HEK293 (cell line): ENCODE measurements around the gene RMND1.

Experiments used
- CTCF ChIA-PET: fragments of 350-600 bp; formaldehyde crosslinking; extraction: SDS; loops from one replicate; lab custom pipeline; 2021; ENCODE audit warnings: antibody characterized with exemption; lab: Yijun Ruan, JAX
- POLR2A ChIA-PET: fragments of 300-600 bp; formaldehyde crosslinking; extraction: SDS; loops from one replicate; lab custom pipeline; 2020; ENCODE audit warnings: antibody characterized with exemption, inconsistent platforms; lab: Yijun Ruan, JAX
- H3K27ac ChIP-seq: fragments of 200-500 bp; sonication (Bioruptor generic); 2 replicates; pipeline ENCODE4 v1.5.1; 2014; ENCODE audit warnings: low read depth, low read length, control low read depth, inconsistent platforms; ENCODE audit errors: extremely low read depth
- H3K36me3 ChIP-seq, 2 experiments: fragments of 200-500 bp in 1 of 2; sonication (Bioruptor generic) in 1 of 2; 1 replicate in 1 of 2; 2 replicates in 1 of 2; pipeline ENCODE4 v1.5.1; 2014 to 2017; ENCODE audit warnings: inconsistent platforms in 2 of 2, low read length in 2 of 2; ENCODE audit not compliant: control insufficient read depth in 2 of 2, insufficient read depth in 1 of 2
- H3K4me1 ChIP-seq: fragments of 200-500 bp; sonication (Bioruptor generic); 2 replicates; pipeline ENCODE4 v1.5.1; 2014; ENCODE audit warnings: mild to moderate bottlenecking, low read length, inconsistent platforms; ENCODE audit not compliant: control insufficient read depth, insufficient read depth
- H3K4me3 ChIP-seq: 2 replicates; pipeline ENCODE4 v1.5.1; 2011; ENCODE audit warnings: low read depth, mild to moderate bottlenecking, control low read depth, low read length, moderate library complexity
- H3K9me3 ChIP-seq: fragments of 200-500 bp; sonication (Bioruptor generic); 2 replicates; pipeline ENCODE4 v1.5.1; 2014; ENCODE audit warnings: low read depth, low read length, inconsistent platforms; ENCODE audit not compliant: control insufficient read depth, insufficient read depth
- FEZF1 ChIP-seq: fragments of 450-650 bp; formaldehyde crosslinking; IDR thresholded peaks from 2 replicates; pipeline ENCODE4 v1.5.1; 2016; ENCODE audit warnings: missing biosample characterization, missing genetic modification characterization
- HOXC10 ChIP-seq: sonication (generic); formaldehyde crosslinking; IDR thresholded peaks from 2 replicates; pipeline ENCODE4 v1.8.1; 2023; ENCODE audit warnings: mild to moderate bottlenecking, missing genetic modification reagents
- HOXD13 ChIP-seq: sonication (generic); formaldehyde crosslinking; IDR thresholded peaks from 2 replicates; pipeline ENCODE4 v1.8.0; 2022; ENCODE audit warnings: missing genetic modification reagents, borderline replicate concordance
- PRDM10 ChIP-seq: fragments of 450-650 bp; formaldehyde crosslinking; IDR thresholded peaks from 2 replicates; pipeline ENCODE4 v1.5.1; 2016; ENCODE audit warnings: missing biosample characterization, missing genetic modification characterization
- PRDM2 ChIP-seq: fragments of 450-650 bp; formaldehyde crosslinking; IDR thresholded peaks from 2 replicates; pipeline ENCODE4 v1.5.1; 2016; ENCODE audit warnings: missing biosample characterization, missing genetic modification characterization, borderline replicate concordance
- REPIN1 ChIP-seq: fragments of 450-650 bp; formaldehyde crosslinking; IDR thresholded peaks from 2 replicates; pipeline ENCODE4 v1.5.1; 2017; ENCODE audit warnings: missing biosample characterization, missing genetic modification characterization, low read depth
- SETDB1 ChIP-seq: IDR thresholded peaks from one replicate; pipeline ENCODE4 v1.6.1; 2017; ENCODE audit warnings: mild to moderate bottlenecking, low read length, moderate library complexity, mixed read lengths; ENCODE audit not compliant: insufficient read length
- SP2 ChIP-seq: fragments of 450-650 bp; formaldehyde crosslinking; IDR thresholded peaks from 2 replicates; pipeline ENCODE4 v1.5.1; 2016; ENCODE audit warnings: missing biosample characterization, missing genetic modification characterization
- TCF7L2 ChIP-seq: IDR thresholded peaks from 2 replicates; pipeline ENCODE4 v1.6.1; 2011; ENCODE audit warnings: low read depth, mild to moderate bottlenecking, inconsistent platforms, low read length, moderate library complexity, borderline replicate concordance
- ZBTB6 ChIP-seq: fragments of 450-650 bp; formaldehyde crosslinking; IDR thresholded peaks from 2 replicates; pipeline ENCODE4 v1.5.1; 2017; ENCODE audit warnings: missing biosample characterization, missing genetic modification characterization
- ZFP69B ChIP-seq: fragments of 450-650 bp; formaldehyde crosslinking; IDR thresholded peaks from 2 replicates; pipeline ENCODE4 v1.5.1; 2016; ENCODE audit warnings: missing biosample characterization, missing genetic modification characterization
- ZNF121 ChIP-seq: fragments of 450-650 bp; formaldehyde crosslinking; IDR thresholded peaks from 2 replicates; pipeline ENCODE4 v1.5.1; 2016; ENCODE audit warnings: missing biosample characterization, missing genetic modification characterization
- ZNF202 ChIP-seq: fragments of 450-650 bp; formaldehyde crosslinking; IDR thresholded peaks from 2 replicates; pipeline ENCODE4 v1.5.1; 2016; ENCODE audit warnings: missing biosample characterization, missing genetic modification characterization, borderline replicate concordance
- ZNF214 ChIP-seq: fragments of 450-650 bp; formaldehyde crosslinking; IDR thresholded peaks from 2 replicates; pipeline ENCODE4 v1.5.1; 2017; ENCODE audit warnings: missing biosample characterization, mild to moderate bottlenecking, missing genetic modification characterization, borderline replicate concordance
- ZNF473 ChIP-seq: fragments of 450-650 bp; formaldehyde crosslinking; IDR thresholded peaks from 2 replicates; pipeline ENCODE4 v1.5.1; 2017; ENCODE audit warnings: missing biosample characterization, missing genetic modification characterization
- ZNF529 ChIP-seq: fragments of 450-650 bp; formaldehyde crosslinking; IDR thresholded peaks from 2 replicates; pipeline ENCODE4 v1.5.1; 2017; ENCODE audit warnings: missing genetic modification characterization, missing biosample characterization; ENCODE audit not compliant: insufficient replicate concordance
- ZNF548 ChIP-seq: fragments of 450-650 bp; formaldehyde crosslinking; IDR thresholded peaks from 2 replicates; pipeline ENCODE4 v1.5.1; 2016; ENCODE audit warnings: missing biosample characterization, missing genetic modification characterization
- ZNF580 ChIP-seq: fragments of 450-650 bp; formaldehyde crosslinking; IDR thresholded peaks from 2 replicates; pipeline ENCODE4 v1.5.1; 2016; ENCODE audit warnings: missing biosample characterization, missing genetic modification characterization
- ZNF660 ChIP-seq: fragments of 450-650 bp; IDR thresholded peaks from 2 replicates; pipeline ENCODE4 v1.5.1; 2018; ENCODE audit warnings: missing biosample characterization, mild to moderate bottlenecking, missing genetic modification characterization
- ZNF785 ChIP-seq: fragments of 450-650 bp; formaldehyde crosslinking; IDR thresholded peaks from 2 replicates; pipeline ENCODE4 v1.5.1; 2016; ENCODE audit warnings: missing biosample characterization, missing genetic modification characterization

The RMND1 gene

GRCh38 chr6:151451950-151452749 is at the start of gene RMND1 (continued):
- no peak for TF ChIP-seq HOXD13 (CRISPR knock-in tag)
- no peak; the same call in 1 of the 2 replicates for TF ChIP-seq TCF7L2
- TF ChIP-seq ZFP69B (tag by site-specific recombination), result peak; percentile 85; the same call in 1 of the 2 replicates
- peak; percentile 96 for TF ChIP-seq ZNF660 (tag by site-specific recombination)
- TF ChIP-seq FEZF1, result peak; percentile 22; the same call in 1 of the 2 replicates
- 0 out of 2 replicates have a peak, but pooled peaks have one; percentile 76 for TF ChIP-seq HOXC10
- TF ChIP-seq ZNF548 (tag by site-specific recombination), result no peak
- no peak for TF ChIP-seq ZNF202 (tag by site-specific recombination)
- TF ChIP-seq, all 188 proteins: peak for 89

- Histone ChIP-seq H3K4me1 (no peaks in the 10 kb centered on the region), H3K9me3 (no peaks in the 10 kb centered on the region), H3K4me3 (no peak overlapping the region), H3K36me3 (no peaks in the 10 kb centered on the region), H3K27ac (no peak overlapping the region)
- TF ChIP-seq ZNF473 (tag by site-specific recombination), result no peak
- no peak for TF ChIP-seq ZNF529 (tag by site-specific recombination)
- TF ChIP-seq REPIN1, result no peak
- TF ChIP-seq SETDB1, result no peak
- POLR2A ChIA-PET, result no interaction called here
- CTCF ChIA-PET, result no interaction called here
Observed at GRCh38 chr6:151499551-151499950, 47.6 kb upstream of the RMND1 start.

- Histone ChIP-seq H3K4me3 (no peak overlapping the region), H3K27ac (no peak overlapping the region), H3K4me1 (no peaks in the 10 kb centered on the region), H3K9me3 (no peaks in the 10 kb centered on the region)
- CTCF ChIA-PET, result interaction anchor here (1.5 kb wide), 1 partner anchor 22 kb away, joined by 10 read pairs; no protein-coding TSS in a partner anchor
- POLR2A ChIA-PET, result interaction anchor here (0.6 to 0.7 kb wide), 2 partner anchors 39 to 106 kb away, joined by 3 to 7 read pairs; no protein-coding TSS in a partner anchor
- no peak for TF ChIP-seq ZNF214
- no peak for TF ChIP-seq ZBTB6
- no peak for TF ChIP-seq PRDM10 (tag by site-specific recombination)
- no peak for TF ChIP-seq PRDM2 (tag by site-specific recombination)
- TF ChIP-seq SP2 (tag by site-specific recombination), result no peak
- no peak for TF ChIP-seq ZNF121 (tag by site-specific recombination)
- TF ChIP-seq ZNF785 (tag by site-specific recombination), result no peak
- TF ChIP-seq ZNF580 (tag by site-specific recombination), result no peak
- TF ChIP-seq, all 188 proteins: peak for 0
- H3K36me3 ChIP-seq, result no peaks in the 10 kb centered on the region
Observed at GRCh38 chr6:151498327-151498726, 46.4 kb upstream of the RMND1 start.
